ENCODE data around the gene KLHL13.

DNA sequence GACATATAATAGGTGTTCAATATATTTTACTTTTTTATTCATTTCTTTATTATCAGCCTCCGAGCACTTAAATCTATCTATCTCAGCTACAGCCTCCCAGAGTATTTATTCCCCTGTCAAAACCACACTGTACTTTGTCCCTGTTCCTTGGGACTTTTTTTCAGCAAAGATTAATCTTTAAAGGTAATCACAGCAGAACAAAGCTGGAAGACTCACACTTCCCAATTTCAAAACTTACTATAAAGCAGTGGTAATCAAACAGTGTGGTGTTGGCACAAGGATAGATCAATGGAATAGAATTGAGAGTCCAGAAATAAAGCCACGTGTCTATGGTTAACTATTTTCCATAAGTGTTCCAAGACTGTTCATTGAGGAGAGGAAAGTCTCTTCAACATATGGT is 59.7 kb downstream of the KLHL13 start:
- TF ChIP-seq, protein P1, sequence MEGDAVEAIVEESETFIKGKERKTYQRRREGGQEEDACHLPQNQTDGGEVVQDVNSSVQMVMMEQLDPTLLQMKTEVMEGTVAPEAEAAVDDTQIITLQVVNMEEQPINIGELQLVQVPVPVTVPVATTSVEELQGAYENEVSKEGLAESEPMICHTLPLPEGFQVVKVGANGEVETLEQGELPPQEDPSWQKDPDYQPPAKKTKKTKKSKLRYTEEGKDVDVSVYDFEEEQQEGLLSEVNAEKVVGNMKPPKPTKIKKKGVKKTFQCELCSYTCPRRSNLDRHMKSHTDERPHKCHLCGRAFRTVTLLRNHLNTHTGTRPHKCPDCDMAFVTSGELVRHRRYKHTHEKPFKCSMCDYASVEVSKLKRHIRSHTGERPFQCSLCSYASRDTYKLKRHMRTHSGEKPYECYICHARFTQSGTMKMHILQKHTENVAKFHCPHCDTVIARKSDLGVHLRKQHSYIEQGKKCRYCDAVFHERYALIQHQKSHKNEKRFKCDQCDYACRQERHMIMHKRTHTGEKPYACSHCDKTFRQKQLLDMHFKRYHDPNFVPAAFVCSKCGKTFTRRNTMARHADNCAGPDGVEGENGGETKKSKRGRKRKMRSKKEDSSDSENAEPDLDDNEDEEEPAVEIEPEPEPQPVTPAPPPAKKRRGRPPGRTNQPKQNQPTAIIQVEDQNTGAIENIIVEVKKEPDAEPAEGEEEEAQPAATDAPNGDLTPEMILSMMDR (IDR thresholded peaks at IDR 0.05) = no peak
- no peak for TF ChIP-seq POLR2A (IDR thresholded peaks at IDR 0.05)

Measured in right lobe of liver (tissue), 4 donors.